Measurements from ENCODE around the gene PTP4A2. TPM values are rescaled to one million over a fixed set of nuclear protein-coding genes. Genes with fewer than 3 reads are reported as not detected.

Gene PTP4A2
- total and polyA plus RNA-seq, 2 donors (not counting 3 experiments of a cell fraction or from before 2014, with no cell fraction given): 74.1 to 184 TPM

GRCh38 chr1:31871703-31872102 lies 66.5 kb downstream of the PTP4A2 start:
- H3K9me3 ChIP-seq (replicated peaks; ENCODE audit: control insufficient read depth, insufficient read depth, low read length): no peaks in the 10 kb centered on the region
- H3K9ac ChIP-seq (replicated peaks; ENCODE audit: extremely low read depth, insufficient read depth, low read length): no peak overlapping the region
- no peaks in the 10 kb centered on the region for H3K36me3 ChIP-seq (ENCODE audit: control insufficient read depth in 2 of 2, extremely low read depth in 1 of 2, insufficient read depth in 2 of 2, low read length in 2 of 2)
- FAIRE-seq (no peak), DNase-seq (ENCODE audit: low read depth, low spot score) (no peak)
- H3K4me2 ChIP-seq (ENCODE audit: insufficient read depth, low read length): no peak overlapping the region
- no peaks in the 10 kb centered on the region for H4K20me1 ChIP-seq (replicated peaks; ENCODE audit: control insufficient read depth, extremely low read depth, insufficient read depth, low read length)
- CTCF ChIA-PET: interaction anchor here (0.9 to 1.0 kb wide), 2 partner anchors 92 to 132 kb away, joined by 3 to 5 read pairs; no protein-coding TSS in a partner anchor
- dilution Hi-C loops (cut with MboI; ENCODE audit: extremely low pct_ligation_motif_present, low sequenced_read_pairs): no loop called here
- BruUV-seq (replicated peaks): no TSS peak
- TF ChIP-seq, protein P1, sequence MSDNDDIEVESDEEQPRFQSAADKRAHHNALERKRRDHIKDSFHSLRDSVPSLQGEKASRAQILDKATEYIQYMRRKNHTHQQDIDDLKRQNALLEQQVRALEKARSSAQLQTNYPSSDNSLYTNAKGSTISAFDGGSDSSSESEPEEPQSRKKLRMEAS (IDR thresholded peaks at IDR 0.05; ENCODE audit: insufficient read depth, insufficient read length): no peak
- TF ChIP-seq EZH2 (IDR thresholded peaks at IDR 0.05; ENCODE audit: borderline replicate concordance, low read depth, low read length, severe bottlenecking) (no peak), FOS (IDR thresholded peaks at IDR 0.05; ENCODE audit: borderline replicate concordance, insufficient read depth, low read length) (no peak), POLR2A (IDR thresholded peaks at IDR 0.05; ENCODE audit: low read depth, low read length) (no peak), POLR2AphosphoS5 (IDR thresholded peaks at IDR 0.05; ENCODE audit: insufficient read depth, low read depth, low read length) (no peak), GATA2 (IDR thresholded peaks at IDR 0.05; ENCODE audit: insufficient read depth, insufficient read length, low read depth, low read length) (no peak), JUN (IDR thresholded peaks at IDR 0.05; ENCODE audit: borderline replicate concordance, insufficient read depth, insufficient read length, low read depth) (no peak), MYC (IDR thresholded peaks at IDR 0.05; ENCODE audit: low read depth, low read length) (no peak), CTCF (IDR thresholded peaks at IDR 0.05; ENCODE audit: extremely low read depth in 1 of 2, insufficient read depth in 1 of 2, low read depth in 1 of 2, low read length in 2 of 2) (no peak)
- no peaks in the 10 kb centered on the region for H3K79me2 ChIP-seq (ENCODE audit: control insufficient read depth, insufficient read depth, low read length)
- H3K27me3 ChIP-seq (ENCODE audit: control insufficient read depth in 2 of 2, insufficient read depth in 2 of 2, low read length in 2 of 2): peaks cover 0 to 2% of the 10 kb centered on the region in 2 experiments
- no peak overlapping the region for H3K4me3 ChIP-seq (replicated peaks in 1 of 3; ENCODE audit: insufficient read depth in 1 of 3, low read depth in 1 of 3, low read length in 3 of 3)
- H3K9me1 ChIP-seq (replicated peaks; ENCODE audit: control insufficient read depth, extremely low read depth, insufficient read depth, low read length): no peaks in the 10 kb centered on the region
- POLR2A ChIA-PET: no interaction called here
- H2AFZ ChIP-seq (ENCODE audit: low read depth, low read length): no peak overlapping the region
- intact Hi-C loops (cut with micrococcal nuclease): no loop called here
- no peak overlapping the region for H3K27ac ChIP-seq (ENCODE audit: insufficient read depth, low read depth, low read length)
- no peaks in the 10 kb centered on the region for H3K4me1 ChIP-seq (ENCODE audit: control insufficient read depth, extremely low read depth, insufficient read depth, low read length)
